GM21529 (cell line): ENCODE data around the gene SATB2.

Source experiments
- ATAC-seq: cut with Tn5 transposase; IDR thresholded peaks from one replicate; pipeline ENCODE4 v1.9.1; 2021; ENCODE audit not compliant: unreplicated experiment

The SATB2 gene

DNA sequence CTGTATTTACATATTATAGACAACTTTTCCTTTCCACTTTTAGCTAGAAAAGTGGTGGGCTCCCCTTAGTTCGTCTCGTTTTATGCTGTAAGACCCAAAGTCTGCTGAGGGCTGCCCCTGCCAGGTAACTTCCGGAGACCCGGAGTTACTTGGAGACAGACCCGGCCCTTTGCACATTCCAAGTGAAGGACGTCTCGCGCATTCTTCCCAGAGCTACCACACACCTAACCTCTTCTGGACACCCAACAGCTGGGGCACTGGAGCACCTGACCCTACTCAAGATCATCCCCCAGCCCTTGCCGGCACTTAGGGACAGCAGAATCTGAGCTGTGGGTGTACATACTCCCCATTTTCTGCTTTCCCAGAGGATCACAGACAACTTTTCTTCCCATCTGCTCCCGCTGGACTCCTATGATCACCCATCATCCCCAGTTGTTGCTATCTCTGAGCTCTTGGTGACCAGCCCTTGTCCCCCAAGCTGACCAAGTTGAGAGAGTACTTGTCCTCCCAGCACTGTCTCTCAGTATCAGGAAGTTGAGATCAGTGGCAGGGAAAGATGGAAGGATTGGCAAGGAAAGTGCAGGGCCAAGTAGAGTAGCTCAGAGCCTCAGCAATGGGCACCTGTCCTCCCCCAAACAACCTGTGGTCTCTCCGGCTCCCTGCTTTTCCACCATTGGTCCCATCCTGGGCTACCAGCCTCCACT, 8.4 kb upstream of the SATB2 start:
- ATAC-seq = no peak

- no peak for ATAC-seq
These were observed 7.7 kb upstream of the SATB2 start for GRCh38 chr2:199465390-199465789.

DNA sequence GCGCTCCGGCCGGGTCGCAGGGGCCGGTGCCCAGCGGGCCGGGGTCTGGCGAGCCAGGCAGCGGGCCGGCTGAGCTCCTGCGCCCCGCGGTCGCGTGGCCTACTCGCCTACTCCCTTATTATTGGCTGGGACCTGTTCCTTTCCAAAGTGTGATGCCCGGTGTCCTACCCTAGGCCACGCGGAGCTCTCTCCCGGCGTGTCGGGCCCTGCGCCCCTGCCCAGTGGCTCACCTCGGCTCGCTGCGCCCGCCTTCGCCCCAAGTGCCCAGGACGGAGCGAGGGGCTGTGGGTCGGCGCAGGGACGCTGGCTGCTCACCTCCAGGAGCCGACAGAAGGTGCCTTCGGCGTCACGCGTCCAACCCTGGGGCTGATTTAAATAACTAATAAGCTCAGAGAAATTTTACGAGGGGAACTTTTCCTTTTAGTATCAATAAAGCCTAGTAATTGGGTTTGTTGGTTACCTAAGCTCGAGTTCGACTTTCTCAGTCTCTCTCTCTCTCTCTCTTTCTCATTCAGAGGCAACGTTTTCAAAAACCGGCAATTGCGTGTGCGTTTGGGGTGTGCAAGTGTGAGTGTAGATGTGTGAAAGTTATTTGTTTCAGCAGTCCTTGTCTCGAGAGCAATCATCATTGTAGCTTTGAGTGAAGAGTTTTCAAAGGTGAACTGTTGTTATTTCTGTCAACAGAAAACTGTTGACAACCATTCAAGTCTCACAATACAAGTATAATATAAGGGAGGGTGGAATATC, 7.0 kb upstream of the SATB2 start:
- ATAC-seq = no peak

GRCh38 chr2:199463708-199464605, 6.2 kb upstream of the SATB2 start:
- no peak for ATAC-seq

DNA sequence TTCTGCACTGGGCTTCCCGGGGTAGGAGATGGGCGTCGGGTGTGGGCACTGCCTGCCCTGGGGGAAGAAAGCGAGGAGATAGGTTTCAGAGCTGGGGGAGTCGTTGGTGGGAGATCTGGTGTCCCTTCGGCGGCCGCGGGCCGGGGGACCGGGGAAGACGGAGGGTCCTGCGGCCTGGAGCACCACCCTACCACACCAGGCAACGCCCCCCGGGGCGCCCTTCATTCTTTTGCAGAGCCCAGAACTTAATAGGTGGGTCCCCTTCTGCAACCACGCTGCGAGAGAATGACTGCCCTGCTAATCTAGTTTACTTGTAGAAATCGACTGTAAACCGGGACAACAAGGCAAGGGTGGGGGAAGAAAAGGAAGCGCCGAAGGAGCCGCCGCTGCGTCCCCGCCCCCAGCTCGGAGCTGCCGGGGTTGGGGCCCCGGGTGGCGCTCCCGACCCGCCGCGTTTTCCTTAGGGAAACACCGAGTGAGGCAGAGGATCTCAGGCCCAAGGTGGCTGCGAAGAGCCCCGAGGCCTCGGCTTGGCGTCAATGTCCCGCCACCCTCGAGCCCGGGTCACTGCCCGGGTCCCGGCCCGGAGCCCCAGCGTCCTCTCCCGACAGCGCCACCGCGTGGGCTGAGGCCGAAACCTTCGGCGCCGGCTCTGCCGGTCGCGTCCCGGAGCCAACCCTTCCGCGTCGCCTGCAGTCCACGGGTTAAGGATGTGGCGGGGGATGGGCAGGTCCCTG, 5.4 kb upstream of the SATB2 start:
- no peak for ATAC-seq

DNA sequence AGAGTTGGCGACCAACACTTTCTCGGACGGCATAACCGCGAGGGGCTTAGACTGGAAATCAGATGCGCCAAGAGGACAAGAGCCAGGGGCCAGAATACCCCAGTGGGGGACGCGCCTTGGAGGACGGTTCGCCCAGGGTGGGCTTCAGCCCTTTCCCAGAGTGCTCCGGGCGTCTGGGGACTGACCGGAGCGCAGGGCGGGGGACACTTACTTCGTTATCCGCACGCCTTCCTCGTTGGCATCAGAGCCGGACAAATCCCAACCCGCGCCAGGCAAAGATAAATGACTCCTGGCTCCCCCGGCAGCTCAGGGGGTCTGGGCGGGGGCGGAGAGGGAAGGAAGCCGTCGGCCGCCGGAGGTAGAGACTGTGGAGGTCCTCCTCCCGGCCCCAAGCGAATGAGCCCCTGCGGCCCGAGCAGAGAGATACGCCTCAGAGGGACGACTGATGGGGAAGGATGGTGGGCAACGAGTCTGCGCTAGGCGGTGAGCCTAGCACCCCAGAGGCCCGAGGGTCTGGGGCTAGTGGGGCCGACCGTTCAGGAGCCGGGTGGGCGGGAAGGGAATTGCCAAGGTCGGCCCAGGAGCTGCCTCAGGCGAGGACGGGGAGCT, 4.7 kb upstream of the SATB2 start:
- no peak for ATAC-seq

DNA sequence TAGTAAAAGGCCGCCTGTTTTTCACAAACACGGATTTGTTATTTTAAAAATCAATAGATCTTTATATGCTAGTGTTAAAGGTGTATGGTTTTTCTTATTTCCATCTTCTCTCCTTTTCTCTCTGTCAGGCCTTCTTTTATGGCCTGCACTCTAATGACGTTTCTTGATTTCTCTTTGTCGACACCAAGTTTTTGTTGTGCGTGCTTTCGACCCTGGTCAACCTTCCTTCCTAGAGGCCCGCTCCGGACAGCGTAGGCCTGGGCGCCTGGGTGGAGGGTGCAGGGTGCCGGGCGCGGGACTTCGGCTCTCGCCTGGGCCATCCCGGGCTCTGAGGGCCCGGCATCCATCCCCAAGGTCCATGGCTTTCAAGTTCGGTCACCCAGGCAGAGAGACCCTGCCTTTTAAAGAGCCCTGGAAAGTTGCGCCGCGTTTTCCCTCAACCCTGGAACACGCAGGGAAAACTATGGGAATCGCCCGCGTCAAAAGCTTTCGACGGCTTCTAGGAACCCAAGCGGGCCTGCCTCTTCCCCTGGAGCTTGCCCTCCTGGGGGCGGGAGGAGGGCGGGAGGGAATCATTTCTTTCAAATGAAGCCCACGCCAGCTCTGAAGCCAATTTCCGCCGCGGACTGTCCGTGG, 4.1 kb upstream of the SATB2 start:
- ATAC-seq = no peak

- no peak for ATAC-seq
These were observed 3.3 kb upstream of the SATB2 start for GRCh38 chr2:199460846-199461710.

DNA sequence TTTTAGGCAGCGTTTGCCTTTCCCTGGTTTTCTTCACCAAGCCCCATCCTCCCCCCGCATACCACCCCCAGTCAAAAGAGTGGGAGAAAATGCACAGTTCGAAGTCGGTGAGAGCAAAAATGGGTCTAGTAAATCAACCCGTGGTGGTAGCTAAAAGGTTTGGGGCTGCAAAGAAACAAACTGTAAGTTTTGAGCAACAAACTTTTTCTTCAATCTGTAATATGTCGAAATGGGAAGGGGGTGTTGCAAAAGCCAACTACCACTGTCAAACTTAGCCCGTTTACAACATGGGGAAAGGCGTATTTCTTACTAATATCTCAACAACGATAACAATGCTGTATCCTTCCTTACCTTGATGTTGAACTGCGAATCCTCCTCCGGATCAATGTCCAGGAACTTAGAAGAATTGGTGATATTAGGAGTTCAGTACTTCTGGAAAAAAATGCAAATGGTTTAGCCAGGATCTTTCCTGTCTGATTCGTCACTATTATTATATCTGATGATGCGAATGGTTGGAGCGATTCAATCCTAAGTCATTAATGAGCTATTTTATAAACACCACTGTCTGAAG, 2.4 kb upstream of the SATB2 start:
- no peak for ATAC-seq

DNA sequence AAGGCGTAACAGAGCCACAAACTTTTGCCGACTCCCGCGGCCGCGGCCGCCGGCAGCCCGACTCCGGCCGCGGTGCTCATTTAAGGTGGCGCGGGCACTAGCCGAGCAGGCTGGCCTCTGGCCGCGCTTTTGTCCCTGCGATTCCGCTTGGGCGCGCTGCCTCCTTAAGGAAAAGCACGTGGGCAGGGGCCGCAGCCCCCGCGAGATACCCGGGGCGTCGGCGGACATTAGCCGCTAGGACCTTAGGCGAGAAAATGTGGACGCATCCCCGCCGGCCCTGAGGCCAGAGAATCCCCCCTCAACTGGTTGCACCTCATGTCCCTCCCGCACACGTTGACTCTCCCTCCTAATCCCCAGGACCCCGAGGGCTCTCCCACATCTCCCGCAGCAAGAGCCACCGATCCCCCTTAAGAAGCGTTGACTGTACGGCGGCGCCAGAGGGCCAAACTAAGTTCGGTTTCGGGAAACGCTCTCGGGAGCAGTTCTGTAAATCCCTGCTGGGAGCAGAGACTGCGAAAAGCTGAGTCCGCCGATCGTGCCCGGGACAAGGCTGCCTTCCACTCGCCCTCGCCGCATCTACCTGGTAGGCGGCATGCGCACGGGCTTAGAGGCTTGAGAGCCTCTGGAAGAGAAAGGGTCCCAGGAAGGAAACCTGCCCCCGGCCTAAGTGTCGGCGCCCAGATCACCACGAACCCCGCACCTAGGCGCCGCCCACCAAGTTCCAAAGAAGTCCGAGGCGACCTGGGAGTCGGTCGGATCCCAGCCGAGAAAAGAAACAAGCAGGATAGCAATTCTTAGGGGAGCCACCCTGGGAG, 1.8 kb upstream of the SATB2 start:
- ATAC-seq = peak; percentile 40

- ATAC-seq = peak; percentile 36
These were observed 1.1 kb upstream of the SATB2 start for GRCh38 chr2:199458806-199459285.

DNA sequence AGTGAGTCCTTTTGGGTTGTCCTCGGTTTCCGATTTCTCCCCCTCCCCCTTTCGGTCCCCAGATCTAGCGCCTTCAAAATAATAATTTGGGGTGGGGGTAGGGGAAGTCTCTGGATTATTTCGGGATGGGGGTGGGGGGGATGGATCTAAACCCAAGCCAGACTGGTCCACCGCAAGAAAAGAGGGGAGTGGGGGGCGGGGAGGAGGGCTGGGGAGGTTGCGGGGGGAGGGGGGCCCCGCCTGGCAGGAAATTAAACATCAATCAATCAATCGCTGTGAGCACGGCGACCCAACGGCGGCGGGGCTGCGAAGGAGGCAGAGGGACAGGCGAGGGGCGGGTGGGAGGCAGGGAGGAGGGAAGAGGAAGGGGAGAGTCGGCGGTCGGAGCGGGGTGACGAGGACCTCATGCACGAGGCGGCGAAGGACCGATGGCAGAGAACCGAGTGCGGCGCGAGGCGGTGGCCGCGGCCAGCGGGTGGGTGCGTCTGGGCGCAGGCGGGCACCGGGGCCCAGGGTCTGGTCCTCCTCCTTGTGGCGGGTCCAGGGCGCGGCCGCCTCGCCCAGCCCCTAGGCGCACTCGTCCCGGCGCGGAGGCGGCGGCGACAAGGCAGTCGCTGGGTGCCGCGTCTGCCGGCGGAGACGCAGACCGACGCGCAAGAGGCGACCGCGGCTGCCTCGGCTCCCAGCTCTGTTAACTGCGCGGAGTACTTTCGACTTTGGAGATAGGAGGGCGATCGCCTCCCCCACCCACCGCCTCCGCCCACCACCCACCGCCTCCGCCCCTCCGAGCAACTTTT, 468 bp upstream of the SATB2 start:
- ATAC-seq = no peak

GRCh38 chr2:199456383-199457146, 1.2 kb downstream of the SATB2 start:
- no peak for ATAC-seq

- no peak for ATAC-seq
These were observed 2.0 kb downstream of the SATB2 start for GRCh38 chr2:199455545-199456382.

DNA sequence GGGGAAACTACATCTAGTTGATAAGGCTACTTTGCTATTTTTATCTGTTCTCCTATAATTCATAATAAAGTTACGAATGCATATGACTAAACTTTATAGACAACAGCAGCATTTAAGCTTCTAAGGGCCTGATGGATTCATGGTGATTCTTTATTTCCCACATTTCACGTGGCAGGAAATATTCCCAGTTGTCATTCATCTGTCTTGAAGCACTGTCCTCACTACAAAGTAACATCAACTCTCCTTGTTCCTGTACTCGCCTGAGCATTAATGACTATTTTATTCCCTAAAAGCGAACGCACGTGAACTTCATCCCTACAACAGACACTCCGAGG, 2.6 kb downstream of the SATB2 start:
- no peak for ATAC-seq

DNA sequence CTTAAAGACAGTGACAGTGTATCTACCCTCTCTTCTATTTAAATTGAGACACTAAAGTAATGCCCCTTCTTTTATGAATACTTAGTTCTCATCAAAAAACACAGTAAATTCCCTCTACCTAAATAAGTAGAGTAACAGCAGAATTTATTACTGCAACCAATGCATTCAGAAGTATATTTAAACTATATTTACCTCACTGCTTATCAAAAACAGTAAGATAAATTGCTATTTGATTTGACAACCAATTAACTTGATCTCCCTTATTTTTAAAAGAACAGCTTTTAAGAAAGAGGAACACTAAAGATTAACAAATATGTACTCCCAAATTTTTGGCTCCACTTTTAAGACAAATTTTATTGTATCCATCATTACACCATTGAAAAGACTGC, 4.8 kb downstream of the SATB2 start:
- no peak for ATAC-seq
